Body of pancreas (tissue), 4 donors: ENCODE data around the gene ROR1.

Experiments
- CTCF ChIP-seq, 7 experiments: fragments of 450-650 bp in 4 of 7; fragments of 200-600 bp in 3 of 7; sonication (generic) in 3 of 7; IDR thresholded peaks; one replicate each; pipeline ENCODE4 v1.5.1; 2016 to 2019; ENCODE audit warnings: antibody characterized with exemption in 7 of 7
- POLR2A ChIP-seq, 3 donors: fragments of 450-650 bp; IDR thresholded peaks; one replicate each; pipeline ENCODE4 v1.6.1; 2016; ENCODE audit warnings: antibody characterized with exemption in 3 of 3, mild to moderate bottlenecking in 2 of 3

- TF ChIP-seq CTCF (IDR thresholded peaks at IDR 0.05) (no peak), POLR2A (IDR thresholded peaks at IDR 0.05) (no peak)
Observed at GRCh38 chr1:64167176-64167575, 393.4 kb downstream of the ROR1 start.
